GM23338 (cell line): ENCODE data around the gene EFCAB12. TPM values are rescaled to one million over a fixed set of nuclear protein-coding genes. Genes with fewer than 3 reads are reported as not detected.
A peak's percentile ranks its signal among the peaks of the same experiment; 100 is the strongest.
"Not testable (repeated sequence)": the region's sequence is repeated elsewhere in the genome, so short reads cannot be mapped to it uniquely, and the experiment has no call there.

ENCODE experiments used
- ATAC-seq: fragments of 200-7000 bp; cut with Tn5 transposase; 3 replicates; pipeline ENCODE4 v1.9.1; 2020
- DNase-seq: peaks from one replicate; pipeline ENCODE4 v3.0.0-alpha.2; 2015; ENCODE audit warnings: low spot score
- H2AFZ ChIP-seq: fragments of 200-600 bp; sonication (generic); 2 replicates; pipeline ENCODE4 v1.8.0; 2016; ENCODE audit warnings: antibody characterized with exemption, mild to moderate bottlenecking, moderate library complexity
- H3F3A ChIP-seq: fragments of 200-600 bp; sonication (generic); replicated peaks from 2 replicates; pipeline ENCODE4 v1.8.0; 2017; ENCODE audit warnings: antibody characterized with exemption, mixed run types, low read depth
- H3K27ac ChIP-seq: fragments of 200-600 bp; sonication (generic); 2 replicates; pipeline ENCODE4 v1.6.1; 2016; ENCODE audit warnings: low read depth
- H3K27me3 ChIP-seq: fragments of 200-600 bp; sonication (generic); 2 replicates; pipeline ENCODE4 v1.8.0; 2016; ENCODE audit warnings: mild to moderate bottlenecking, mixed run types, moderate library complexity; ENCODE audit not compliant: insufficient read depth
- H3K36me3 ChIP-seq: fragments of 200-600 bp; sonication (generic); 2 replicates; pipeline ENCODE4 v1.8.0; 2016; ENCODE audit warnings: mild to moderate bottlenecking; ENCODE audit not compliant: insufficient read depth
- H3K4me1 ChIP-seq: fragments of 200-600 bp; sonication (generic); 2 replicates; pipeline ENCODE4 v1.8.0; 2016; ENCODE audit warnings: mild to moderate bottlenecking, moderate library complexity; ENCODE audit not compliant: insufficient read depth
- H3K4me2 ChIP-seq: fragments of 200-600 bp; sonication (generic); 2 replicates; pipeline ENCODE4 v1.7.1; 2017; ENCODE audit warnings: mixed run types
- H3K4me3 ChIP-seq: fragments of 200-600 bp; sonication (generic); 2 replicates; pipeline ENCODE4 v1.6.1; 2016; ENCODE audit warnings: mixed run types
- H3K79me2 ChIP-seq: fragments of 200-600 bp; sonication (generic); replicated peaks from 2 replicates; pipeline ENCODE4 v1.8.0; 2017; ENCODE audit warnings: mild to moderate bottlenecking; ENCODE audit not compliant: insufficient read depth
- H3K9me2 ChIP-seq: fragments of 200-600 bp; sonication (generic); 2 replicates; pipeline ENCODE4 v1.8.0; 2017; ENCODE audit not compliant: insufficient read depth
- H4K20me1 ChIP-seq: fragments of 200-600 bp; sonication (generic); replicated peaks from 2 replicates; pipeline ENCODE4 v1.8.0; 2017; ENCODE audit warnings: mild to moderate bottlenecking; ENCODE audit not compliant: insufficient read depth
- H3K27ac Mint-ChIP-seq: 2 replicates; pipeline ENCODE4 v1.8.0; 2020; ENCODE audit warnings: inconsistent platforms, mild to moderate bottlenecking, moderate library complexity, mixed read lengths
- H3K27me3 Mint-ChIP-seq: 3 replicates; pipeline ENCODE4 v1.8.0; 2022; ENCODE audit warnings: low read depth, mild to moderate bottlenecking, moderate library complexity, mixed read lengths, inconsistent platforms; ENCODE audit not compliant: insufficient read depth, poor library complexity
- H3K36me3 Mint-ChIP-seq: 3 replicates; pipeline ENCODE4 v1.8.0; 2021; ENCODE audit warnings: low read depth, mild to moderate bottlenecking, inconsistent platforms, moderate library complexity, mixed read lengths
- H3K4me1 Mint-ChIP-seq: 3 replicates; pipeline ENCODE4 v1.8.0; 2020; ENCODE audit warnings: mild to moderate bottlenecking, inconsistent platforms, mixed read lengths
- H3K4me3 Mint-ChIP-seq: 3 replicates; pipeline ENCODE4 v1.8.0; 2021; ENCODE audit warnings: moderate library complexity, mild to moderate bottlenecking, inconsistent platforms, mixed read lengths
- H3K9me3 Mint-ChIP-seq: 3 replicates; pipeline ENCODE4 v1.8.0; 2020; ENCODE audit warnings: moderate library complexity, mild to moderate bottlenecking, inconsistent platforms, mixed read lengths
- CTCF ChIP-seq, 2 experiments: fragments of 200-600 bp in 1 of 2; sonication (generic) in 1 of 2; conservative IDR thresholded peaks; 2 replicates each; pipeline versions ENCODE4 v1.5.1 to v1.6.1; 2016 to 2017; ENCODE audit warnings: antibody characterized with exemption in 2 of 2, low read depth in 2 of 2, mild to moderate bottlenecking in 2 of 2, moderate library complexity in 1 of 2
- ETS1 ChIP-seq: IDR thresholded peaks from 2 replicates; pipeline ENCODE4 v1.6.1; 2016; ENCODE audit warnings: antibody characterized with exemption
- EZH2phosphoT487 ChIP-seq: fragments of 200-600 bp; sonication (generic); IDR thresholded peaks from one replicate; pipeline ENCODE4 v1.8.1; 2018; ENCODE audit warnings: antibody characterized with exemption; ENCODE audit not compliant: unreplicated experiment
- NANOG ChIP-seq: IDR thresholded peaks from 2 replicates; pipeline ENCODE4 v1.6.1; 2016; ENCODE audit warnings: antibody characterized with exemption, borderline replicate concordance
- POLR2AphosphoS5 ChIP-seq: IDR thresholded peaks from 2 replicates; pipeline ENCODE4 v1.6.1; 2016; ENCODE audit warnings: antibody characterized with exemption, low read depth
- STAT1 ChIP-seq: IDR thresholded peaks from one replicate; pipeline ENCODE4 v1.6.1; 2016; ENCODE audit warnings: antibody characterized with exemption; ENCODE audit not compliant: unreplicated experiment
- ZNF331 ChIP-seq: fragments of 250-450 bp; sonication (Bioruptor Pico); IDR thresholded peaks from 2 replicates; pipeline ENCODE4 v1.5.0; 2020; ENCODE audit warnings: low read depth, mild to moderate bottlenecking, moderate library complexity
- polyA plus RNA-seq: library from polyadenylated mRNA; unstranded; fragments of >200 nt; fragmentation: Nextera tagmentation; extraction: Ambion mirVana; gene quantifications from 2 replicates; pipeline ENCODE4 v1.2.1, GENCODE V29; 2016
- total RNA-seq: library from RNA; depleted of rRNA; stranded (reverse); fragments of >200 nt; shearing (Covaris generic); gene quantifications from 2 replicates; pipeline ENCODE4 v1.2.3, GENCODE V29; 2014
- TF ChIP-seq, protein P1 (sequence below): fragments of 250-450 bp; sonication (Bioruptor Pico); IDR thresholded peaks from 2 replicates; pipeline ENCODE4 v1.5.0; 2020; ENCODE audit warnings: mild to moderate bottlenecking, moderate library complexity

The EFCAB12 gene
- total and polyA plus RNA-seq, 2 experiments from 2014 or later, result 0.24 to 0.65 TPM

GRCh38 chr3:129393760-129394564, 34.5 kb downstream of the EFCAB12 start:
- H3F3A ChIP-seq, H3K36me3 ChIP-seq, H3K27ac ChIP-seq, H3K9me2 ChIP-seq, H3K27me3 ChIP-seq, H3K4me2 ChIP-seq, H2AFZ ChIP-seq, H3K27me3 Mint-ChIP-seq, H3K9me3 Mint-ChIP-seq, H3K4me3 Mint-ChIP-seq, H3K4me1 ChIP-seq, H3K4me3 ChIP-seq, ATAC-seq, DNase-seq: not testable (repeated sequence)
- peaks cover 50% of the 10 kb centered on the region for H3K36me3 Mint-ChIP-seq
- peaks cover 43% of the 10 kb centered on the region for H3K79me2 ChIP-seq
- H3K27ac Mint-ChIP-seq, result 0 out of 2 replicates have a peak overlapping the region, but pooled peaks have one; percentile 63
- H3K4me1 Mint-ChIP-seq, result peaks cover 12% of the 10 kb centered on the region
- H4K20me1 ChIP-seq, result peaks cover 13% of the 10 kb centered on the region; the same call in 1 of the 2 replicates

- no peaks in the 10 kb centered on the region for H3K9me2 ChIP-seq
- peaks cover 57% of the 10 kb centered on the region for H3K36me3 Mint-ChIP-seq
- no peak for ATAC-seq
- H4K20me1 ChIP-seq, result peaks cover 8% of the 10 kb centered on the region; the same call in 1 of the 2 replicates
- H3K27ac ChIP-seq, result no peak overlapping the region
- H3K36me3 ChIP-seq, result peaks cover 8% of the 10 kb centered on the region; the same call in 1 of the 2 replicates
- no peak overlapping the region for H3K4me3 ChIP-seq
- H3F3A ChIP-seq, result no peaks in the 10 kb centered on the region
- no peak overlapping the region for H3K4me3 Mint-ChIP-seq
- H3K4me1 ChIP-seq, result peaks cover 3% of the 10 kb centered on the region; the same call in 1 of the 2 replicates
- H3K27ac Mint-ChIP-seq, result no peak overlapping the region
- H3K9me3 Mint-ChIP-seq, result no peaks in the 10 kb centered on the region
- no peak overlapping the region for H2AFZ ChIP-seq
- no peak for TF ChIP-seq POLR2AphosphoS5
- TF ChIP-seq ZNF331, result no peak
- TF ChIP-seq ETS1, result no peak
- TF ChIP-seq EZH2phosphoT487, result no peak
- TF ChIP-seq, protein P1, sequence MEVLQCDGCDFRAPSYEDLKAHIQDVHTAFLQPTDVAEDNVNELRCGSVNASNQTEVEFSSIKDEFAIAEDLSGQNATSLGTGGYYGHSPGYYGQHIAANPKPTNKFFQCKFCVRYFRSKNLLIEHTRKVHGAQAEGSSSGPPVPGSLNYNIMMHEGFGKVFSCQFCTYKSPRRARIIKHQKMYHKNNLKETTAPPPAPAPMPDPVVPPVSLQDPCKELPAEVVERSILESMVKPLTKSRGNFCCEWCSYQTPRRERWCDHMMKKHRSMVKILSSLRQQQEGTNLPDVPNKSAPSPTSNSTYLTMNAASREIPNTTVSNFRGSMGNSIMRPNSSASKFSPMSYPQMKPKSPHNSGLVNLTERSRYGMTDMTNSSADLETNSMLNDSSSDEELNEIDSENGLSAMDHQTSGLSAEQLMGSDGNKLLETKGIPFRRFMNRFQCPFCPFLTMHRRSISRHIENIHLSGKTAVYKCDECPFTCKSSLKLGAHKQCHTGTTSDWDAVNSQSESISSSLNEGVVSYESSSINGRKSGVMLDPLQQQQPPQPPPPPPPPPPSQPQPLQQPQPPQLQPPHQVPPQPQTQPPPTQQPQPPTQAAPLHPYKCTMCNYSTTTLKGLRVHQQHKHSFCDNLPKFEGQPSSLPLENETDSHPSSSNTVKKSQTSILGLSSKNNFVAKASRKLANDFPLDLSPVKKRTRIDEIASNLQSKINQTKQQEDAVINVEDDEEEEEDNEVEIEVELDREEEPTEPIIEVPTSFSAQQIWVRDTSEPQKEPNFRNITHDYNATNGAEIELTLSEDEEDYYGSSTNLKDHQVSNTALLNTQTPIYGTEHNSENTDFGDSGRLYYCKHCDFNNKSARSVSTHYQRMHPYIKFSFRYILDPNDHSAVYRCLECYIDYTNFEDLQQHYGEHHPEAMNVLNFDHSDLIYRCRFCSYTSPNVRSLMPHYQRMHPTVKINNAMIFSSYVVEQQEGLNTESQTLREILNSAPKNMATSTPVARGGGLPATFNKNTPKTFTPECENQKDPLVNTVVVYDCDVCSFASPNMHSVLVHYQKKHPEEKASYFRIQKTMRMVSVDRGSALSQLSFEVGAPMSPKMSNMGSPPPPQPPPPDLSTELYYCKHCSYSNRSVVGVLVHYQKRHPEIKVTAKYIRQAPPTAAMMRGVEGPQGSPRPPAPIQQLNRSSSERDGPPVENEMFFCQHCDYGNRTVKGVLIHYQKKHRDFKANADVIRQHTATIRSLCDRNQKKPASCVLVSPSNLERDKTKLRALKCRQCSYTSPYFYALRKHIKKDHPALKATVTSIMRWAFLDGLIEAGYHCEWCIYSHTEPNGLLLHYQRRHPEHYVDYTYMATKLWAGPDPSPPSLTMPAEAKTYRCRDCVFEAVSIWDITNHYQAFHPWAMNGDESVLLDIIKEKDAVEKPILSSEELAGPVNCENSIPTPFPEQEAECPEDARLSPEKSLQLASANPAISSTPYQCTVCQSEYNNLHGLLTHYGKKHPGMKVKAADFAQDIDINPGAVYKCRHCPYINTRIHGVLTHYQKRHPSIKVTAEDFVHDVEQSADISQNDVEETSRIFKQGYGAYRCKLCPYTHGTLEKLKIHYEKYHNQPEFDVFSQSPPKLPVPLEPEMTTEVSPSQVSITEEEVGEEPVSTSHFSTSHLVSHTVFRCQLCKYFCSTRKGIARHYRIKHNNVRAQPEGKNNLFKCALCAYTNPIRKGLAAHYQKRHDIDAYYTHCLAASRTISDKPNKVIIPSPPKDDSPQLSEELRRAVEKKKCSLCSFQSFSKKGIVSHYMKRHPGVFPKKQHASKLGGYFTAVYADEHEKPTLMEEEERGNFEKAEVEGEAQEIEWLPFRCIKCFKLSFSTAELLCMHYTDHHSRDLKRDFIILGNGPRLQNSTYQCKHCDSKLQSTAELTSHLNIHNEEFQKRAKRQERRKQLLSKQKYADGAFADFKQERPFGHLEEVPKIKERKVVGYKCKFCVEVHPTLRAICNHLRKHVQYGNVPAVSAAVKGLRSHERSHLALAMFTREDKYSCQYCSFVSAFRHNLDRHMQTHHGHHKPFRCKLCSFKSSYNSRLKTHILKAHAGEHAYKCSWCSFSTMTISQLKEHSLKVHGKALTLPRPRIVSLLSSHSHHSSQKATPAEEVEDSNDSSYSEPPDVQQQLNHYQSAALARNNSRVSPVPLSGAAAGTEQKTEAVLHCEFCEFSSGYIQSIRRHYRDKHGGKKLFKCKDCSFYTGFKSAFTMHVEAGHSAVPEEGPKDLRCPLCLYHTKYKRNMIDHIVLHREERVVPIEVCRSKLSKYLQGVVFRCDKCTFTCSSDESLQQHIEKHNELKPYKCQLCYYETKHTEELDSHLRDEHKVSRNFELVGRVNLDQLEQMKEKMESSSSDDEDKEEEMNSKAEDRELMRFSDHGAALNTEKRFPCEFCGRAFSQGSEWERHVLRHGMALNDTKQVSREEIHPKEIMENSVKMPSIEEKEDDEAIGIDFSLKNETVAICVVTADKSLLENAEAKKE (CRISPR knock-in tag), result no peak
- TF ChIP-seq CTCF (conservative IDR thresholded peaks at IDR 0.05; ENCODE audit: low read depth in 2 of 2), result no peak
- no peak for TF ChIP-seq STAT1
- no peak for TF ChIP-seq NANOG
- H3K27me3 ChIP-seq, result no peaks in the 10 kb centered on the region
- H3K4me1 Mint-ChIP-seq, result peaks cover 6% of the 10 kb centered on the region
- H3K4me2 ChIP-seq, result no peak overlapping the region
- H3K27me3 Mint-ChIP-seq, result peaks cover 3% of the 10 kb centered on the region
- peaks cover 36% of the 10 kb centered on the region for H3K79me2 ChIP-seq
- no peak for DNase-seq
Observed at GRCh38 chr3:129393271-129393670, 35.2 kb downstream of the EFCAB12 start.
